Brain microvascular endothelial cell (primary cell): ENCODE measurements around the gene ZP3.
"Not testable (repeated sequence)": the region's sequence is repeated elsewhere in the genome, so short reads cannot be mapped to it uniquely, and the experiment has no call there.

Experiments used
- DNase-seq: peaks from one replicate; pipeline ENCODE4 v3.0.0-alpha.2; 2020
- H3K27ac ChIP-seq: fragments of 250-450 bp; sonication (Bioruptor Pico); 2 replicates; pipeline ENCODE4 v1.5.1; 2020; ENCODE audit warnings: mild to moderate bottlenecking, moderate library complexity
- H3K27me3 ChIP-seq: fragments of 250-450 bp; sonication (Bioruptor Pico); replicated peaks from 2 replicates; pipeline ENCODE4 v1.5.1; 2020; ENCODE audit warnings: mild to moderate bottlenecking
- H3K36me3 ChIP-seq: fragments of 250-450 bp; sonication (Bioruptor Pico); replicated peaks from 2 replicates; pipeline ENCODE4 v1.5.1; 2020; ENCODE audit warnings: mild to moderate bottlenecking
- H3K4me3 ChIP-seq: 2 replicates; pipeline ENCODE4 v1.5.1; 2011; ENCODE audit warnings: low read depth, mild to moderate bottlenecking, control low read depth, low read length, moderate library complexity
- CTCF ChIP-seq: IDR thresholded peaks from 2 replicates; pipeline ENCODE4 v1.5.1; 2011; ENCODE audit warnings: low read depth, mild to moderate bottlenecking, moderate library complexity, low read length, control low read depth, inconsistent platforms; ENCODE audit errors: missing control alignments
- in situ Hi-C: cut with HindIII; loops from 2 replicates; pipeline ENCODE4 v1.10.0; 2017; ENCODE audit warnings: low sequenced_read_pairs, low pct_ligation_motif_present

ZP3 gene

GRCh38 chr7:76437873-76438272 is 13.1 kb downstream of the ZP3 start:
- peak; percentile 65 for TF ChIP-seq CTCF
- H3K27me3 ChIP-seq, H3K27ac ChIP-seq, in situ Hi-C loops, H3K36me3 ChIP-seq, H3K4me3 ChIP-seq: not testable (repeated sequence)
- peak; percentile 82 for DNase-seq

- H3K27ac ChIP-seq, in situ Hi-C loops, H3K27me3 ChIP-seq, DNase-seq, H3K36me3 ChIP-seq, H3K4me3 ChIP-seq: not testable (repeated sequence)
Observed at GRCh38 chr7:76439120-76439888, 14.6 kb downstream of the ZP3 start.

- H3K36me3 ChIP-seq, H3K27ac ChIP-seq, in situ Hi-C loops, H3K4me3 ChIP-seq, DNase-seq, H3K27me3 ChIP-seq: not testable (repeated sequence)
Observed at GRCh38 chr7:76440404-76440803, 15.7 kb downstream of the ZP3 start.

GRCh38 chr7:76441792-76442191 is 17.0 kb downstream of the ZP3 start:
- H3K27me3 ChIP-seq, H3K27ac ChIP-seq, in situ Hi-C loops, H3K4me3 ChIP-seq, H3K36me3 ChIP-seq, DNase-seq: not testable (repeated sequence)

GRCh38 chr7:76442664-76443446 is 18.1 kb downstream of the ZP3 start:
- in situ Hi-C loops, DNase-seq, H3K27ac ChIP-seq: not testable (repeated sequence)

GRCh38 chr7:76443846-76444245 is 19.1 kb downstream of the ZP3 start:
- in situ Hi-C loops, H3K27ac ChIP-seq, H3K27me3 ChIP-seq, H3K4me3 ChIP-seq, H3K36me3 ChIP-seq, DNase-seq: not testable (repeated sequence)

More at GRCh38 chr7:76442664-76443446, 18.1 kb downstream of the ZP3 start:
- H3K36me3 ChIP-seq, H3K4me3 ChIP-seq, H3K27me3 ChIP-seq: not testable (repeated sequence)

GRCh38 chr7:76445577-76446008 is 20.8 kb downstream of the ZP3 start:
- H3K27ac ChIP-seq, result peak overlapping the region; percentile 27
- not testable (repeated sequence) for H3K4me3 ChIP-seq
- peak; percentile 69 for DNase-seq

GRCh38 chr7:76457017-76457416 is 32.3 kb downstream of the ZP3 start:
- H3K4me3 ChIP-seq, H3K27ac ChIP-seq, H3K27me3 ChIP-seq, H3K36me3 ChIP-seq, DNase-seq, in situ Hi-C loops: not testable (repeated sequence)

More at GRCh38 chr7:76445577-76446008, 20.8 kb downstream of the ZP3 start:
- H3K27me3 ChIP-seq, H3K36me3 ChIP-seq, in situ Hi-C loops: not testable (repeated sequence)

GRCh38 chr7:76458504-76458903 is 33.8 kb downstream of the ZP3 start:
- H3K4me3 ChIP-seq, H3K36me3 ChIP-seq, H3K27ac ChIP-seq, H3K27me3 ChIP-seq, in situ Hi-C loops, DNase-seq: not testable (repeated sequence)

GRCh38 chr7:76460767-76461166 is 36.0 kb downstream of the ZP3 start:
- DNase-seq, in situ Hi-C loops: not testable (repeated sequence)

GRCh38 chr7:76461464-76462101 is 36.8 kb downstream of the ZP3 start, which contains the start of gene DTX2:
Gene DTX2 (plus strand): TSS chr7:76461709. CDS start chr7:76480510, 18,801 bp downstream.
- DNase-seq, H3K36me3 ChIP-seq, in situ Hi-C loops, H3K27ac ChIP-seq, H3K27me3 ChIP-seq: not testable (repeated sequence)
- H3K4me3 ChIP-seq, result peak within 1 kb of the TSS; percentile 49

More at GRCh38 chr7:76460767-76461166, 36.0 kb downstream of the ZP3 start:
- H3K27ac ChIP-seq, H3K36me3 ChIP-seq, H3K27me3 ChIP-seq, H3K4me3 ChIP-seq: not testable (repeated sequence)

GRCh38 chr7:76462271-76462882 is 37.6 kb downstream of the ZP3 start:
- DNase-seq, H3K27me3 ChIP-seq, H3K27ac ChIP-seq, in situ Hi-C loops, H3K36me3 ChIP-seq, H3K4me3 ChIP-seq: not testable (repeated sequence)

GRCh38 chr7:76464959-76465358 is 40.2 kb downstream of the ZP3 start:
- H3K4me3 ChIP-seq, H3K27ac ChIP-seq, H3K27me3 ChIP-seq, H3K36me3 ChIP-seq, in situ Hi-C loops, DNase-seq: not testable (repeated sequence)
